ENCODE results near the gene DOCK9. TPM values are rescaled to one million over a fixed set of nuclear protein-coding genes. Genes with fewer than 3 reads are reported as not detected.

DOCK9 gene
- total and polyA plus RNA-seq, 2 donors (not counting 1 experiment from before 2014, with no cell fraction given), result 18.5 to 28.0 TPM

DNA sequence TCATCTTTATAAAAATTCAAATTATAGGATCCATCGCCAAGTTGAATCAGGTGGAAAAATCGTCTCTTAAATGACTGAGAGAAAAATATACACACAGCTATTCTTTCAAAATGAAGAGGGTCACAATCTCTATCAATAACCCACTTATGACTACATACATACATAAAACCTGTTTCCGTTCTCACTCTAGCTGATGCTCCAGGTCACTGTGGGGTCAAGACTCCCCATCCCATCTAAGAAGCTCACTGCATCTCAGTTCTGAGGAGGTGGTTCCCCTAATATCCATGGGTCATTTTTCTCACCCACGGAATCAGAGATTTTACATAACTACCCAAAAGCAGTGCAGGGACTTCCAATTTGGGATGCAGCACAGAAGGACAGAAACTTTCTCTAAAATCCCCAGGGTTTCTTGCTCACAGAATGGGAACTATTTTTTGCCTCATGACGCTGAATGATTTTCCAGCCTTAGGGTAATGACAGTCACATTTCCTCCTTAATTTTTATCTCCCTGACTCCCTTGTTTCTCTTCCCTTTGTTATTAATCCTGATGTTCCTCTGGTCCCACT is 56.8 kb downstream of the DOCK9 start:
- DNase-seq (no peak), ATAC-seq (ENCODE audit: low read depth) (no peak)
- H3K4me3 ChIP-seq (ENCODE audit: control extremely low read depth in 1 of 5, extremely low read depth in 1 of 5, insufficient read depth in 1 of 5, low read depth in 2 of 5, low read length in 4 of 5), result no peak overlapping the region
- H3K9me3 ChIP-seq (ENCODE audit: control extremely low read depth in 1 of 3, control insufficient read depth in 2 of 3, insufficient read depth in 1 of 3, low read length in 2 of 3), result no peaks in the 10 kb centered on the region
- H3K36me3 ChIP-seq (replicated peaks in 1 of 2; ENCODE audit: control extremely low read depth in 1 of 2, control insufficient read depth in 1 of 2, extremely low read depth in 1 of 2, insufficient read depth in 2 of 2, low read length in 1 of 2), result peaks cover 0 to 4% of the 10 kb centered on the region in 2 experiments
- ChIA-PET POLR2A (no interaction called here), CTCF (no interaction called here)
- no peak overlapping the region for H3K27ac ChIP-seq (ENCODE audit: low read length in 2 of 2)
- H4K20me1 ChIP-seq (ENCODE audit: control insufficient read depth, insufficient read depth, low read length, poor library complexity, severe bottlenecking), result no peaks in the 10 kb centered on the region
- intact Hi-C loops (cut with micrococcal nuclease), result no loop called here
- H3K27me3 ChIP-seq (replicated peaks in 1 of 4; ENCODE audit: control extremely low read depth in 1 of 4, control insufficient read depth in 3 of 4, insufficient read depth in 4 of 4, low read length in 3 of 4), result no peaks in the 10 kb centered on the region
- no peak overlapping the region for H3K4me3 Mint-ChIP-seq
- no peaks in the 10 kb centered on the region for H3K79me2 ChIP-seq (ENCODE audit: control insufficient read depth, insufficient read depth, low read length)
- 86% methylated on average over 2 of the region's 5 CpGs for WGBS (ENCODE audit: insufficient coverage)
- H3K4me2 ChIP-seq (replicated peaks; ENCODE audit: low read depth, low read length, poor library complexity, severe bottlenecking), result no peak overlapping the region
- H3K9me3 Mint-ChIP-seq (ENCODE audit: insufficient read depth), result no peaks in the 10 kb centered on the region
- no peak overlapping the region for H2AFZ ChIP-seq (ENCODE audit: insufficient read depth, low read depth, low read length, poor library complexity, severe bottlenecking)
- H3K4me1 Mint-ChIP-seq, result peaks cover 9% of the 10 kb centered on the region
- peaks cover 10 to 12% of the 10 kb centered on the region in 2 donors for H3K4me1 ChIP-seq (ENCODE audit: control insufficient read depth in 2 of 2, insufficient read depth in 2 of 2, low read length in 2 of 2)
- TF ChIP-seq EZH2 (IDR thresholded peaks at IDR 0.05; ENCODE audit: borderline replicate concordance, insufficient read depth, low read depth, low read length, poor library complexity, severe bottlenecking), result no peak
- TF ChIP-seq, protein P1, sequence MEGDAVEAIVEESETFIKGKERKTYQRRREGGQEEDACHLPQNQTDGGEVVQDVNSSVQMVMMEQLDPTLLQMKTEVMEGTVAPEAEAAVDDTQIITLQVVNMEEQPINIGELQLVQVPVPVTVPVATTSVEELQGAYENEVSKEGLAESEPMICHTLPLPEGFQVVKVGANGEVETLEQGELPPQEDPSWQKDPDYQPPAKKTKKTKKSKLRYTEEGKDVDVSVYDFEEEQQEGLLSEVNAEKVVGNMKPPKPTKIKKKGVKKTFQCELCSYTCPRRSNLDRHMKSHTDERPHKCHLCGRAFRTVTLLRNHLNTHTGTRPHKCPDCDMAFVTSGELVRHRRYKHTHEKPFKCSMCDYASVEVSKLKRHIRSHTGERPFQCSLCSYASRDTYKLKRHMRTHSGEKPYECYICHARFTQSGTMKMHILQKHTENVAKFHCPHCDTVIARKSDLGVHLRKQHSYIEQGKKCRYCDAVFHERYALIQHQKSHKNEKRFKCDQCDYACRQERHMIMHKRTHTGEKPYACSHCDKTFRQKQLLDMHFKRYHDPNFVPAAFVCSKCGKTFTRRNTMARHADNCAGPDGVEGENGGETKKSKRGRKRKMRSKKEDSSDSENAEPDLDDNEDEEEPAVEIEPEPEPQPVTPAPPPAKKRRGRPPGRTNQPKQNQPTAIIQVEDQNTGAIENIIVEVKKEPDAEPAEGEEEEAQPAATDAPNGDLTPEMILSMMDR (IDR thresholded peaks at IDR 0.05), result no peak
- no peak overlapping the region for H3K9ac ChIP-seq (ENCODE audit: low read length)
- H3K27me3 Mint-ChIP-seq, result no peaks in the 10 kb centered on the region
- no peak overlapping the region for H3K27ac Mint-ChIP-seq

DNA sequence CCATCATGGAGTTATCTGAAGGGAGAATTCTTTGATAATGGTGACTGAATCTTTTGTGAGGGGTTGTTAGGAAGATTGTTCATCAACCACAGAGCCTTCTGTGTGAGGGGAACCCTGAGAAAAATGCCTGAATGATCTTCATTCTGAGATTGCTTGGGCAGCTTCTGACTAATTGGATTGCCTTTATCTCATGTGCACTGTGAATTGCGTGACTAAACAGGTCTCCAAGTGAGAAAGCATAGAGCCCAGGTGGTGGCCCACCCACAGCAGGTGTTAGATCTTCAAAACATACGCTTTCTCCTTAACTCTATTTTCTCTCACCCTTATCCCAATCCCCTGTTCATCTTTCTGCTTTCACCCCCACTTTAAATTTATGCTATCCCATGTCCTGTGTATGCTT is 58.3 kb downstream of the DOCK9 start:
- no peak overlapping the region for H3K4me3 Mint-ChIP-seq
- H3K9me3 Mint-ChIP-seq (ENCODE audit: insufficient read depth), result no peaks in the 10 kb centered on the region
- H3K27me3 ChIP-seq (replicated peaks in 1 of 4; ENCODE audit: control extremely low read depth in 1 of 4, control insufficient read depth in 3 of 4, insufficient read depth in 4 of 4, low read length in 3 of 4), result no peaks in the 10 kb centered on the region
- no peak overlapping the region for H3K27ac Mint-ChIP-seq
- peaks cover 0 to 4% of the 10 kb centered on the region in 2 experiments for H3K36me3 ChIP-seq (replicated peaks in 1 of 2; ENCODE audit: control extremely low read depth in 1 of 2, control insufficient read depth in 1 of 2, extremely low read depth in 1 of 2, insufficient read depth in 2 of 2, low read length in 1 of 2)
- H2AFZ ChIP-seq (ENCODE audit: insufficient read depth, low read depth, low read length, poor library complexity, severe bottlenecking), result no peak overlapping the region
- intact Hi-C loops (cut with micrococcal nuclease), result no loop called here
- H3K4me1 Mint-ChIP-seq, result peaks cover 9% of the 10 kb centered on the region
- H3K9ac ChIP-seq (ENCODE audit: low read length), result no peak overlapping the region
- H3K9me3 ChIP-seq (ENCODE audit: control extremely low read depth in 1 of 3, control insufficient read depth in 2 of 3, insufficient read depth in 1 of 3, low read length in 2 of 3), result no peaks in the 10 kb centered on the region
- ChIA-PET CTCF (no interaction called here), POLR2A (interaction anchor here (0.5 kb wide), 1 partner anchor 458 kb away, joined by 5 read pairs; no protein-coding TSS in a partner anchor)
- TF ChIP-seq, protein P1 (IDR thresholded peaks at IDR 0.05), result no peak
- no peak for TF ChIP-seq EZH2 (IDR thresholded peaks at IDR 0.05; ENCODE audit: borderline replicate concordance, insufficient read depth, low read depth, low read length, poor library complexity, severe bottlenecking)
- H3K27me3 Mint-ChIP-seq, result no peaks in the 10 kb centered on the region
- no peak overlapping the region for H3K4me2 ChIP-seq (replicated peaks; ENCODE audit: low read depth, low read length, poor library complexity, severe bottlenecking)
- H3K27ac ChIP-seq (ENCODE audit: low read length in 2 of 2), result no peak overlapping the region
- H3K79me2 ChIP-seq (ENCODE audit: control insufficient read depth, insufficient read depth, low read length), result no peaks in the 10 kb centered on the region
- H3K4me3 ChIP-seq (ENCODE audit: control extremely low read depth in 1 of 5, extremely low read depth in 1 of 5, insufficient read depth in 1 of 5, low read depth in 2 of 5, low read length in 4 of 5), result no peak overlapping the region
- no peaks in the 10 kb centered on the region for H4K20me1 ChIP-seq (ENCODE audit: control insufficient read depth, insufficient read depth, low read length, poor library complexity, severe bottlenecking)
- ATAC-seq (ENCODE audit: low read depth), result no peak
- H3K4me1 ChIP-seq (ENCODE audit: control insufficient read depth in 2 of 2, insufficient read depth in 2 of 2, low read length in 2 of 2), result peaks cover 10 to 12% of the 10 kb centered on the region in 2 donors
- WGBS (ENCODE audit: insufficient coverage), result 100% methylated on average over 2 of the region's 2 CpGs
- no peak for DNase-seq
